GM18951 (cell line): ENCODE results near the gene TOMM40L.

Experiments
- POLR2A ChIP-seq: IDR thresholded peaks from 4 replicates; pipeline ENCODE4 v1.6.1; 2011; ENCODE audit warnings: mild to moderate bottlenecking; ENCODE audit not compliant: insufficient read length, insufficient read depth; ENCODE audit errors: extremely low read depth
- in situ Hi-C: fragments of 300-500 bp; cut with MboI; formaldehyde crosslinking; loops from one replicate; pipeline ENCODE4 v1.12.0; 2022; ENCODE audit warnings: low sequenced_read_pairs, mixed read lengths, inconsistent platforms; ENCODE audit not compliant: unreplicated experiment

The TOMM40L gene

GRCh38 chr1:161219078-161219892 lies 6.6 kb upstream of the TOMM40L start:
- in situ Hi-C loops, result no loop called here
- TF ChIP-seq POLR2A, result no peak

- in situ Hi-C loops, result loop anchor here (10.0 kb wide), 1 partner anchor 165 kb away; no protein-coding TSS in a partner anchor
- no peak for TF ChIP-seq POLR2A
Observed at GRCh38 chr1:161220002-161220401, 5.9 kb upstream of the TOMM40L start.

DNA sequence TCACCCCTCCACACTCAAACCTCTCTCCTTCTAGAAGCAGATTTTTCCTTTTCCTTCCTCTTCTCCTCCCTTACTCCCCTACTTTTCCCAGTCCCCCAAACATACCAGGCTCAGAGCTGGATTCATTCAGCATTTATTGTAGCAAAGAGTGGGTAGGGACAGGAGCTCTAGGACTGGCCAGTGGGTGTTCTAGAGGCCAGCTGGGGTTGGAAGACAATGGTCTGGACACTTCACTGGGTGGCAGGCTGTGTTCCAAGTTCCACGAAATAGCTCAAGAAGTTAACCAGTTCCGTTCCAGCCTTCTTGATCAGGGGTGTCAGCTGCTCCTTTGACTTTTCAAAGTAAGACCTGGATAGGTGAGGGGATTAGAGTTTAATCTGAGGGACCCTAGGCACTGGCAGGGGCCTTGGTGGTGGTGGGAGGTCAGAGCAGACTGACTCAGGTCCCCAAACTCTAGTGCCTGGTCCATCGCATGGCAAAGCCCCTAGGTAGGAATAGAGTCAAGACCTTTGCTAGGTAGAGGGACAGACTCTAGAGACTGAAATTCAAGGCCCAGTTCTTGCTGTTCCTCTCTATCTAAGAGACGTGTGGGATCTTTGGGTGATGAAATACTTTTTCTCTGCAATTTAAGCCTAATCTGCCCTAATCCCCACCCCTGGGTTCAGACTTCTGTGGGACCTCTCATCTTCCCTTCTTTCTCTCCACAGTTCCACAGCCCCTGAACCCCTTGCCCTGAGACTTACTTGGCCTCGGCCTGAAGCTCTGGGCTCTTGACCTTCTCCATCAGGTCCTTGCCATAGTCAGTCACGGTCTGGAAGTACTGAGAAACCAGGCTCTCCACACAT lies 3.5 kb upstream of the TOMM40L start:
- in situ Hi-C loops, result loop anchor here (10.0 kb wide), 1 partner anchor 162 kb away; no protein-coding TSS in a partner anchor
- no peak for TF ChIP-seq POLR2A

DNA sequence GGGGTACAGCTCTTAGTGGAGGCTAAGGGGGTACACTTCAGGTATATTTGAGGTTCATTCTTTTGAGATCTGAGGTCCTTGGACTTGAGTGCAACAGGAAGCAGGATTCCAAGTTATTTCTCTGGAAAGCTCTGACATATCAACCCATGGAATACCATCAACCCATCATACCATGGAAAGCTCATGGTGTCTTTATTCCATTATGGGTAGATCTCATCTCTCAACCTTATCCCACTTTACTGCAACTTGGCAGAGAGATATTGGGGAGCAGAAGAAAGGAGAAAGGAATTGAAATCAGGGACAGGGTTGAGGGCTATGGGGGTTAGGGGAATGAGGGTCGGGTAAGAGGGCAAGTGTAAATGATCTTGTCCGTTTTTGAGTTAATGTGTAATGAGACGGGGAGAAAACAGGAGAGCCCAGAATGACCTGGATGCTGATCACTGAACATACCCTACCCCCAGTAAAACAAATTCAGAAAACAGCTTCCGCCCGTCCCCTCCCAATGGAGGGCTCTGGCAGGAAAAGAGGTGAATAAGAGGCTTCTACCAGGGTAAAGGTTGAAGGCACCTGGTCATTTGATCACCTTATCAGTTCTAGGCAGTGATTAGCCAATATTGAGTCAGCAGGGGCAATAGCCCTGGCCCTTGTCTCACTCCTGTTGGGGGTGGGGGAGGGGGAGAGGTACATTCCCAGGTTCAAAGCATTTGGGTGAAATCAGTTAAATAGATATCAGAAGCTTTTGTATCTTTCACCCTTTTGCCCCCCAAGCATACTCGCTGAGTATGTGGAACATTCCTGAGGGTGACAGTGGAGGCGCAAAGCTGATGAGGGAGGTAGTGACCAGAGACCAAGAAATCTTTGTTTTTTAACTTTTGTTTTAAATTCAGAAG lies 1.8 kb upstream of the TOMM40L start:
- in situ Hi-C loops, result loop anchor here (10.0 kb wide), 1 partner anchor 161 kb away; no protein-coding TSS in a partner anchor
- TF ChIP-seq POLR2A, result no peak

DNA sequence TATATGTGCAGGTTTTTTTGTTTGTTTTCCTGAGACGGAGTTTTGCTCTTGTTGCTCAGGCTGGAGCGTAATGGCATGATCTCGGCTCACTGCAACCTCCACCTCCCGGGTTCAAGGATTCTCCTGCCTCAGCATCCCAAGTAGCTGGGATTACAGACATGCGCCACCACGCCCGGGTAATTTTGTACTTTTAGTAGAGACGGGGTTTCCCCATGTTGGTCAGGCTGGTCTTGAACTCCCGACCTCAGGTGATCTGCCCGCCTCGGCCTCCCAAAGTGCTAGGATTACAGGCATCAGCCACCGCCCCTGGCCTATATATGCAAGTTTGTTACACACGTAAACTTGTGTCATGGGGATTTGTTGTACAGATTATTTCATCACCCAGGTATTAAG lies 1.2 kb upstream of the TOMM40L start:
- in situ Hi-C loops, result loop anchor here (10.0 kb wide), 1 partner anchor 160 kb away; no protein-coding TSS in a partner anchor

DNA sequence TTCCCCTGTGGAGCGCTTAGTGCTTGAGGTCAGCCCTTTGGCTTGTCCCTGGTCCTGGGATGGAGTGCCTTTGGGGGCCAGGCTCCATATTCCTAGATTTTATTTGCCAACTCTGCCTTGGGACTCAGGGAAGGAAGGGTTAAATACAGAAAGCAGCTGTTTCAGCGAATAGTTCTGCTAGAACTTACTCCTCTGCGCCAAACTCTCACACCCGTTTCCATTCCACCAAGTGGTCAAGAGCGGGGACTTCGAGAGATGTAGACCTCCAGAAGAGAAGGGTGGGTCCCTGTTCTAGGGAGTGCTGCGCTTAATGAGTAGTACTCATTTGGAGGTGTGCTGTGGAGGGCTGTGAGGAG lies 704 bp upstream of the TOMM40L start:
- in situ Hi-C loops, result loop anchor here (10.0 kb wide), 1 partner anchor 160 kb away; no protein-coding TSS in a partner anchor
- TF ChIP-seq POLR2A, result no peak

DNA sequence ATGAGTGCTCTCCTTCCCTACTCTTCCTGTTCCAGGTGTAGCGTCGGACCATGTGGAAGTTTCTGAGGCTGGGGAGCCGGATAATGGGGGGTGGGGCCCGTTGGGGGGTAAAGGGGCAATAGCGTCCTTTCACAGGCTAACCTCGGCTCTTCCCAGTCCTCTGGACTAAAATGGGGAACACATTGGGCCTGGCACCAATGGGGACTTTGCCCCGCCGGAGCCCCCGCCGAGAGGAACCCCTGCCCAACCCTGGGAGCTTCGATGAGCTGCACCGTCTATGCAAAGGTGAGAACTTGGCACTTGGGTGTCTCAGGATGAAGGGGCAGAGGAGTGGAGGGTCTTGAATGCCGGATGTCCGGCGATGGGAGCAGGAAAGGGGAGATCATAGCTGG lies 456 bp downstream of the TOMM40L start:
- in situ Hi-C loops, result loop anchor here (10.0 kb wide), 1 partner anchor 158 kb away; no protein-coding TSS in a partner anchor

DNA sequence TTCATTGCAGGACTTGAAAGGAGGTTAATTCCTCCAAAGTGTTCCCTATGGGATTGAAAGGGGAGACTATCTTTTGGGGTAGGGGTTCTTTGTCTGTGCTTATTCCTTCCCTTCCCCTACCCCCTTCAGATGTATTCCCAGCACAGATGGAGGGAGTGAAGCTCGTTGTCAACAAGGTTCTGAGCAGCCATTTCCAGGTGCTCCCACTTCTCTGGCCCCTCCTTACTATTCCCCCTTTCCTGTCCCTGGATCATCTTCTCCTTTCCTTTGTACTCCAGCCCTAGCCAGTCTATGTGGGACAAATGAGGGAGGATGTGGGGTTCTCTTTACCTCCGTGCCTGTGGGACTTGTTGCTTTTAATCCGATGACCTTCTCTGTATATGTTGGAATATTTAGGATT lies 899 bp downstream of the TOMM40L start:
- TF ChIP-seq POLR2A, result no peak
- in situ Hi-C loops, result loop anchor here (10.0 kb wide), 1 partner anchor 158 kb away; no protein-coding TSS in a partner anchor

More for the DNA sequence above, 456 bp downstream of the TOMM40L start:
- no peak for TF ChIP-seq POLR2A

- in situ Hi-C loops, result loop anchor here (10.0 kb wide), 1 partner anchor 157 kb away; no protein-coding TSS in a partner anchor
Observed at GRCh38 chr1:161227196-161227871, 1.5 kb downstream of the TOMM40L start.

GRCh38 chr1:161228032-161228431 lies 2.2 kb downstream of the TOMM40L start:
- TF ChIP-seq POLR2A, result no peak
- in situ Hi-C loops, result loop anchor here (10.0 kb wide), 1 partner anchor 157 kb away; no protein-coding TSS in a partner anchor

More at GRCh38 chr1:161227196-161227871, 1.5 kb downstream of the TOMM40L start:
- TF ChIP-seq POLR2A, result no peak

DNA sequence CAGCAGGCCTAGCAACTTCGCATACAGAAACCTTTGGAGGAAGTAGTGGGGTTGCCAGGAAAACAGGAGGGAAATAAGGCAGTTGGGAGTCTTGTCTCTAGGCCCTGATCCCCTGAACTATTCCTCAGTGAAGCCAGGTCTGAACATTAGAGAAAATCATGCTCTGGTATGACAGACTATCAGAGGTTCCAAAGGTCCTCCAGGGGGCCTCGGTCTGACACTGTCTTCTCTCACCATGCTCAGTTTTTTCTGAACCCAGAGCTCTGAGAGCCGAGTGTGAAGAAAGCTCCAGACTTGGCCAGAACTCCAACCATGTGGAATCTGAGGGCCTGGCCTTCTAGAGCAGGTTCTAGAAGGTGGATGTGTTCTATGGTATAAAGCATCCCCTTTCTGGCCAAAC lies 4.0 kb downstream of the TOMM40L start:
- in situ Hi-C loops, result loop anchor here (10.0 kb wide), 1 partner anchor 155 kb away; no protein-coding TSS in a partner anchor
- TF ChIP-seq POLR2A, result no peak

- no peak for TF ChIP-seq POLR2A
- in situ Hi-C loops, result no loop called here
Observed at GRCh38 chr1:161230762-161231161, 4.9 kb downstream of the TOMM40L start.

DNA sequence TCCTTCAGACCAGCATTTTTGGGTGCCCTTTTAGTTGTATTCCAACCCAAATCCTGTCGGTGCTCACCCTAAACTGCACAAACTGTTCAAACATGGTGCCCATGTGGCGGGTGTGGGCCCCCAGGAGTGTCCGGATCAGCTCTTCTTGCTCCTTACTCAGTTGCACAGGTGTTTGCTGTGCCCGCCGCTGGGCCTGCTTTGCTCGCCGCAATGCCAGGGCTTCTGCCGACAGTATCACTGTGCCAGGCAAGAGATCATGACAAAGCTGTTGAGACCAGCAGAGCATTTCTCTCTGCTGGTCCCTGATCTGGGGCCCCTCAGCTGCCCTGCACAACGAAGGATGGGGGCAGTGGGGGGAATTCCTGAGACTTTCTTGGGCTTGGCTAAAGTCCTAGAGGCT lies 7.2 kb downstream of the TOMM40L start:
- TF ChIP-seq POLR2A, result no peak
- in situ Hi-C loops, result no loop called here
